HEK293 (cell line): Measurements from ENCODE around the gene FBXW2.

Experiments used
- CTCF ChIA-PET: fragments of 350-600 bp; formaldehyde crosslinking; extraction: SDS; loops from one replicate; lab custom pipeline; 2021; ENCODE audit warnings: antibody characterized with exemption; lab: Yijun Ruan, JAX
- POLR2A ChIA-PET: fragments of 300-600 bp; formaldehyde crosslinking; extraction: SDS; loops from one replicate; lab custom pipeline; 2020; ENCODE audit warnings: antibody characterized with exemption, inconsistent platforms; lab: Yijun Ruan, JAX
- H3K27ac ChIP-seq: fragments of 200-500 bp; sonication (Bioruptor generic); 2 replicates; pipeline ENCODE4 v1.5.1; 2014; ENCODE audit warnings: low read depth, low read length, control low read depth, inconsistent platforms; ENCODE audit errors: extremely low read depth
- H3K36me3 ChIP-seq, 2 experiments: fragments of 200-500 bp in 1 of 2; sonication (Bioruptor generic) in 1 of 2; 1 replicate in 1 of 2; 2 replicates in 1 of 2; pipeline ENCODE4 v1.5.1; 2014 to 2017; ENCODE audit warnings: inconsistent platforms in 2 of 2, low read length in 2 of 2; ENCODE audit not compliant: control insufficient read depth in 2 of 2, insufficient read depth in 1 of 2
- H3K4me1 ChIP-seq: fragments of 200-500 bp; sonication (Bioruptor generic); 2 replicates; pipeline ENCODE4 v1.5.1; 2014; ENCODE audit warnings: mild to moderate bottlenecking, low read length, inconsistent platforms; ENCODE audit not compliant: control insufficient read depth, insufficient read depth
- H3K4me3 ChIP-seq: 2 replicates; pipeline ENCODE4 v1.5.1; 2011; ENCODE audit warnings: low read depth, mild to moderate bottlenecking, control low read depth, low read length, moderate library complexity
- H3K9me3 ChIP-seq: fragments of 200-500 bp; sonication (Bioruptor generic); 2 replicates; pipeline ENCODE4 v1.5.1; 2014; ENCODE audit warnings: low read depth, low read length, inconsistent platforms; ENCODE audit not compliant: control insufficient read depth, insufficient read depth
- GLI4 ChIP-seq: fragments of 450-650 bp; formaldehyde crosslinking; IDR thresholded peaks from 2 replicates; pipeline ENCODE4 v1.5.1; 2016; ENCODE audit warnings: missing biosample characterization, missing genetic modification characterization
- HOXA7 ChIP-seq: sonication (generic); formaldehyde crosslinking; IDR thresholded peaks from 2 replicates; pipeline ENCODE4 v1.8.1; 2022; ENCODE audit warnings: missing genetic modification reagents, borderline replicate concordance
- SP2 ChIP-seq: fragments of 450-650 bp; formaldehyde crosslinking; IDR thresholded peaks from 2 replicates; pipeline ENCODE4 v1.5.1; 2016; ENCODE audit warnings: missing biosample characterization, missing genetic modification characterization
- SP3 ChIP-seq: fragments of 450-650 bp; formaldehyde crosslinking; IDR thresholded peaks from 2 replicates; pipeline ENCODE4 v1.5.1; 2016; ENCODE audit warnings: missing biosample characterization, missing genetic modification characterization
- TRIM28 ChIP-seq: IDR thresholded peaks from 2 replicates; pipeline ENCODE4 v1.6.1; 2011; ENCODE audit warnings: low read length, control low read depth, borderline replicate concordance
- TSHZ1 ChIP-seq: fragments of 450-650 bp; formaldehyde crosslinking; IDR thresholded peaks from 2 replicates; pipeline ENCODE4 v1.5.1; 2016; ENCODE audit warnings: missing biosample characterization, missing genetic modification characterization, borderline replicate concordance
- ZBTB48 ChIP-seq: fragments of 450-650 bp; formaldehyde crosslinking; IDR thresholded peaks from 2 replicates; pipeline ENCODE4 v1.5.1; 2016; ENCODE audit warnings: missing biosample characterization, missing genetic modification characterization
- ZNF138 ChIP-seq: fragments of 450-650 bp; formaldehyde crosslinking; IDR thresholded peaks from 2 replicates; pipeline ENCODE4 v1.5.1; 2016; ENCODE audit warnings: missing biosample characterization, missing genetic modification characterization, borderline replicate concordance
- ZNF175 ChIP-seq: fragments of 450-650 bp; formaldehyde crosslinking; IDR thresholded peaks from 2 replicates; pipeline ENCODE4 v1.5.1; 2016; ENCODE audit warnings: missing biosample characterization, missing genetic modification characterization
- ZNF184 ChIP-seq: fragments of 450-650 bp; IDR thresholded peaks from 2 replicates; pipeline ENCODE4 v1.5.1; 2018; ENCODE audit warnings: missing biosample characterization, mild to moderate bottlenecking, missing genetic modification characterization
- ZNF2 ChIP-seq: fragments of 450-650 bp; formaldehyde crosslinking; IDR thresholded peaks from 2 replicates; pipeline ENCODE4 v1.5.1; 2016; ENCODE audit warnings: missing biosample characterization, missing genetic modification characterization
- ZNF202 ChIP-seq: fragments of 450-650 bp; formaldehyde crosslinking; IDR thresholded peaks from 2 replicates; pipeline ENCODE4 v1.5.1; 2016; ENCODE audit warnings: missing biosample characterization, missing genetic modification characterization, borderline replicate concordance
- ZNF280C ChIP-seq: fragments of 450-650 bp; formaldehyde crosslinking; IDR thresholded peaks from 2 replicates; pipeline ENCODE4 v1.5.1; 2016; ENCODE audit warnings: missing biosample characterization, missing genetic modification characterization
- ZNF350 ChIP-seq: fragments of 450-650 bp; formaldehyde crosslinking; IDR thresholded peaks from 2 replicates; pipeline ENCODE4 v1.5.0; 2017; ENCODE audit warnings: missing biosample characterization, mild to moderate bottlenecking, missing genetic modification characterization
- ZNF391 ChIP-seq: fragments of 450-650 bp; formaldehyde crosslinking; IDR thresholded peaks from 2 replicates; pipeline ENCODE4 v1.5.1; 2016; ENCODE audit warnings: low read depth, missing biosample characterization, missing genetic modification characterization, borderline replicate concordance
- ZNF610 ChIP-seq: fragments of 450-650 bp; formaldehyde crosslinking; IDR thresholded peaks from 2 replicates; pipeline ENCODE4 v1.5.1; 2016; ENCODE audit warnings: missing biosample characterization, missing genetic modification characterization, borderline replicate concordance
- ZNF624 ChIP-seq: fragments of 450-650 bp; formaldehyde crosslinking; IDR thresholded peaks from 2 replicates; pipeline ENCODE4 v1.5.1; 2017; ENCODE audit warnings: missing biosample characterization, missing genetic modification characterization
- ZNF776 ChIP-seq: fragments of 450-650 bp; formaldehyde crosslinking; IDR thresholded peaks from 2 replicates; pipeline ENCODE4 v1.5.0; 2017; ENCODE audit warnings: missing biosample characterization, missing genetic modification characterization, borderline replicate concordance
- ZNF792 ChIP-seq: fragments of 450-650 bp; formaldehyde crosslinking; IDR thresholded peaks from 2 replicates; pipeline ENCODE4 v1.5.1; 2016; ENCODE audit warnings: missing biosample characterization, missing genetic modification characterization
- TF ChIP-seq, protein P1 (sequence below): fragments of 450-650 bp; formaldehyde crosslinking; IDR thresholded peaks from 2 replicates; pipeline ENCODE4 v1.5.1; 2017; ENCODE audit warnings: missing biosample characterization, missing genetic modification characterization
- TF ChIP-seq, protein P2 (sequence below): fragments of 450-650 bp; IDR thresholded peaks from 2 replicates; pipeline ENCODE4 v1.5.1; 2018; ENCODE audit warnings: missing biosample characterization, missing genetic modification characterization

Gene FBXW2

GRCh38 chr9:120717176-120717575 is 76.0 kb downstream of the FBXW2 start:
- peaks cover 3% of the 10 kb centered on the region; the same call in 1 of the 2 replicates for H3K4me1 ChIP-seq
- no peak overlapping the region for H3K4me3 ChIP-seq
- ChIA-PET POLR2A (interaction anchor here (1.2 kb wide), 1 partner anchor 14 kb away, joined by 4 read pairs; no protein-coding TSS in a partner anchor), CTCF (interaction anchor here (1.2 to 1.6 kb wide), 2 partner anchors 13 to 97 kb away, joined by 4 to 6 read pairs; no protein-coding TSS in a partner anchor)
- H3K36me3 ChIP-seq = no peaks in the 10 kb centered on the region
- H3K27ac ChIP-seq = no peak overlapping the region
- H3K9me3 ChIP-seq = no peaks in the 10 kb centered on the region
- TF ChIP-seq, protein P1, sequence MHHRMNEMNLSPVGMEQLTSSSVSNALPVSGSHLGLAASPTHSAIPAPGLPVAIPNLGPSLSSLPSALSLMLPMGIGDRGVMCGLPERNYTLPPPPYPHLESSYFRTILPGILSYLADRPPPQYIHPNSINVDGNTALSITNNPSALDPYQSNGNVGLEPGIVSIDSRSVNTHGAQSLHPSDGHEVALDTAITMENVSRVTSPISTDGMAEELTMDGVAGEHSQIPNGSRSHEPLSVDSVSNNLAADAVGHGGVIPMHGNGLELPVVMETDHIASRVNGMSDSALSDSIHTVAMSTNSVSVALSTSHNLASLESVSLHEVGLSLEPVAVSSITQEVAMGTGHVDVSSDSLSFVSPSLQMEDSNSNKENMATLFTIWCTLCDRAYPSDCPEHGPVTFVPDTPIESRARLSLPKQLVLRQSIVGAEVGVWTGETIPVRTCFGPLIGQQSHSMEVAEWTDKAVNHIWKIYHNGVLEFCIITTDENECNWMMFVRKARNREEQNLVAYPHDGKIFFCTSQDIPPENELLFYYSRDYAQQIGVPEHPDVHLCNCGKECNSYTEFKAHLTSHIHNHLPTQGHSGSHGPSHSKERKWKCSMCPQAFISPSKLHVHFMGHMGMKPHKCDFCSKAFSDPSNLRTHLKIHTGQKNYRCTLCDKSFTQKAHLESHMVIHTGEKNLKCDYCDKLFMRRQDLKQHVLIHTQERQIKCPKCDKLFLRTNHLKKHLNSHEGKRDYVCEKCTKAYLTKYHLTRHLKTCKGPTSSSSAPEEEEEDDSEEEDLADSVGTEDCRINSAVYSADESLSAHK (tag by site-specific recombination) = no peak
- TF ChIP-seq ZNF610 (tag by site-specific recombination) = no peak

DNA sequence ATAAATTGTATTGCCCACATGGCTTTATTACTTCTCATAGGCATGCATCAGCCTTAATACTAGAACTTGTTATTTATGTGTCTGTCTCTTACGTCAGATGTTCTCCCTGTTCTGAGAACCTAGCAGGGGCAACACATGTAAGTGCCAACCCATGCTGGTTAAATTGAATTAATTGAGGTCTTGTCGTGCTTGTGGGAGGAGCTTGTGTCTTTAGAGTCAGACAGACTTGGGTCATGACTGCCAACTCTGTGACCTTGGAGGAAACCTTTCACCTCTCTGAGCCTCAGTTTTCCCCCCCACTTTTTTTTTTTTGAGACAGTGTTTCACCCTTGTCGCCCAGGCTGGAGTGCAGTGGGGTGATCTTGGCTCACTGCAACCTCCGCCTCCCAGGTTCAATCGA is 76.7 kb downstream of the FBXW2 start:
- Histone ChIP-seq H3K4me3 (no peak overlapping the region), H3K27ac (no peak overlapping the region), H3K36me3 (no peaks in the 10 kb centered on the region), H3K4me1 (peaks cover 5% of the 10 kb centered on the region; the same call in 1 of the 2 replicates), H3K9me3 (no peaks in the 10 kb centered on the region)
- ChIA-PET POLR2A (interaction anchor here (1.2 kb wide), 1 partner anchor 14 kb away, joined by 4 read pairs; no protein-coding TSS in a partner anchor), CTCF (interaction anchor here (0.6 to 2.2 kb wide), 3 partner anchors 12 to 96 kb away, joined by 3 to 8 read pairs (median 3); no protein-coding TSS in a partner anchor)
- TF ChIP-seq ZNF202 (tag by site-specific recombination) (no peak), ZNF138 (tag by site-specific recombination) (no peak), ZNF184 (no peak), ZNF776 (tag by site-specific recombination) (no peak), GLI4 (tag by site-specific recombination) (no peak), TRIM28 (no peak), ZNF2 (tag by site-specific recombination) (no peak), ZNF391 (tag by site-specific recombination) (no peak), SP2 (tag by site-specific recombination) (no peak), TSHZ1 (tag by site-specific recombination) (no peak), SP3 (tag by site-specific recombination) (no peak), ZNF175 (tag by site-specific recombination) (no peak), HOXA7 (CRISPR knock-in tag) (no peak), ZNF350 (tag by site-specific recombination) (no peak), ZNF792 (tag by site-specific recombination) (no peak), ZNF280C (tag by site-specific recombination) (no peak), ZNF624 (tag by site-specific recombination) (no peak), ZBTB48 (tag by site-specific recombination) (no peak)
- TF ChIP-seq, protein P2, sequence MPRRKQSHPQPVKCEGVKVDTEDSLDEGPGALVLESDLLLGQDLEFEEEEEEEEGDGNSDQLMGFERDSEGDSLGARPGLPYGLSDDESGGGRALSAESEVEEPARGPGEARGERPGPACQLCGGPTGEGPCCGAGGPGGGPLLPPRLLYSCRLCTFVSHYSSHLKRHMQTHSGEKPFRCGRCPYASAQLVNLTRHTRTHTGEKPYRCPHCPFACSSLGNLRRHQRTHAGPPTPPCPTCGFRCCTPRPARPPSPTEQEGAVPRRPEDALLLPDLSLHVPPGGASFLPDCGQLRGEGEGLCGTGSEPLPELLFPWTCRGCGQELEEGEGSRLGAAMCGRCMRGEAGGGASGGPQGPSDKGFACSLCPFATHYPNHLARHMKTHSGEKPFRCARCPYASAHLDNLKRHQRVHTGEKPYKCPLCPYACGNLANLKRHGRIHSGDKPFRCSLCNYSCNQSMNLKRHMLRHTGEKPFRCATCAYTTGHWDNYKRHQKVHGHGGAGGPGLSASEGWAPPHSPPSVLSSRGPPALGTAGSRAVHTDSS (tag by site-specific recombination) = no peak
